SK-N-SH treated with all-trans-retinoic acid at 6 μM for 48 hours (cell line): ENCODE measurements around the gene RGS7BP.

Experiments used
- ATAC-seq: fragments of 200-7000 bp; cut with Tn5 transposase; 3 replicates; pipeline ENCODE4 v1.9.1; 2020; ENCODE audit warnings: mild to moderate bottlenecking, moderate library complexity
- ARNTL ChIP-seq: fragments of 450-650 bp; formaldehyde crosslinking; IDR thresholded peaks from 2 replicates; pipeline ENCODE4 v1.5.0; 2020; ENCODE audit warnings: low read depth, mild to moderate bottlenecking, moderate library complexity, borderline replicate concordance
- BACH2 ChIP-seq: fragments of 250-450 bp; sonication (Bioruptor Pico); IDR thresholded peaks from 2 replicates; pipeline ENCODE4 v1.9.0; 2021; ENCODE audit warnings: mild to moderate bottlenecking, borderline replicate concordance
- CSDC2 ChIP-seq: fragments of 250-450 bp; sonication (Bioruptor Pico); IDR thresholded peaks from 2 replicates; pipeline ENCODE4 v1.5.0; 2020; ENCODE audit warnings: mild to moderate bottlenecking, moderate library complexity
- ESRRG ChIP-seq: fragments of 250-450 bp; sonication (Bioruptor Pico); IDR thresholded peaks from 2 replicates; pipeline ENCODE4 v1.6.1; 2021; ENCODE audit warnings: mild to moderate bottlenecking
- GLIS3 ChIP-seq: fragments of 250-450 bp; sonication (Bioruptor Pico); IDR thresholded peaks from 2 replicates; pipeline ENCODE4 v1.5.0; 2020; ENCODE audit warnings: mild to moderate bottlenecking, moderate library complexity
- ISL1 ChIP-seq: fragments of 250-450 bp; sonication (Bioruptor Pico); IDR thresholded peaks from 2 replicates; pipeline ENCODE4 v2.1.2; 2022; ENCODE audit warnings: mild to moderate bottlenecking, moderate library complexity
- OSR1 ChIP-seq: fragments of 250-450 bp; sonication (Bioruptor Pico); IDR thresholded peaks from 2 replicates; pipeline ENCODE4 v1.8.0; 2022; ENCODE audit warnings: moderate library complexity, mild to moderate bottlenecking, inconsistent platforms
- PPARA ChIP-seq: fragments of 250-450 bp; sonication (Bioruptor Pico); IDR thresholded peaks from 2 replicates; pipeline ENCODE4 v1.5.0; 2020; ENCODE audit warnings: mild to moderate bottlenecking, borderline replicate concordance
- RARB ChIP-seq: fragments of 250-450 bp; sonication (Bioruptor Pico); IDR thresholded peaks from 2 replicates; pipeline ENCODE4 v1.8.0; 2021; ENCODE audit warnings: mild to moderate bottlenecking, moderate library complexity
- SNAI2 ChIP-seq: fragments of 250-450 bp; sonication (Bioruptor Pico); IDR thresholded peaks from 2 replicates; pipeline ENCODE4 v1.5.0; 2020; ENCODE audit warnings: mild to moderate bottlenecking, moderate library complexity
- TCF4 ChIP-seq: fragments of 250-450 bp; sonication (Bioruptor Pico); IDR thresholded peaks from 2 replicates; pipeline ENCODE4 v1.8.0; 2021; ENCODE audit warnings: mild to moderate bottlenecking, moderate library complexity, borderline replicate concordance
- TOX ChIP-seq: fragments of 250-450 bp; sonication (Bioruptor Pico); IDR thresholded peaks from 2 replicates; pipeline ENCODE4 v1.8.0; 2021; ENCODE audit warnings: mild to moderate bottlenecking, moderate library complexity, borderline replicate concordance
- ZFP3 ChIP-seq: fragments of 250-450 bp; sonication (Bioruptor Pico); IDR thresholded peaks from 2 replicates; pipeline ENCODE4 v1.5.0; 2020; ENCODE audit warnings: mild to moderate bottlenecking, moderate library complexity
- ZFP30 ChIP-seq: fragments of 450-650 bp; formaldehyde crosslinking; IDR thresholded peaks from 2 replicates; pipeline ENCODE4 v1.5.0; 2022; ENCODE audit warnings: mild to moderate bottlenecking, moderate library complexity
- ZNF565 ChIP-seq: fragments of 450-650 bp; formaldehyde crosslinking; conservative IDR thresholded peaks from 2 replicates; pipeline ENCODE4 v1.5.0; 2020; ENCODE audit warnings: low read depth, mild to moderate bottlenecking, moderate library complexity
- ZNF70 ChIP-seq: fragments of 450-650 bp; formaldehyde crosslinking; IDR thresholded peaks from 2 replicates; pipeline ENCODE4 v1.5.0; 2020; ENCODE audit warnings: mild to moderate bottlenecking, moderate library complexity
- ZNF8 ChIP-seq: fragments of 450-650 bp; formaldehyde crosslinking; IDR thresholded peaks from 2 replicates; pipeline ENCODE4 v1.5.0; 2020; ENCODE audit warnings: mild to moderate bottlenecking, moderate library complexity
- TF ChIP-seq, protein P1 (sequence below): fragments of 250-450 bp; sonication (Bioruptor Pico); IDR thresholded peaks from 2 replicates; pipeline ENCODE4 v1.8.0; 2021; ENCODE audit warnings: low read depth, mild to moderate bottlenecking, moderate library complexity, borderline replicate concordance
- TF ChIP-seq, protein P2 (sequence below): fragments of 250-450 bp; sonication (Bioruptor Pico); IDR thresholded peaks from 2 replicates; pipeline ENCODE4 v1.5.1; 2020; ENCODE audit warnings: low read depth, mild to moderate bottlenecking, moderate library complexity
- TF ChIP-seq, protein P3 (sequence below): fragments of 250-450 bp; sonication (Bioruptor Pico); IDR thresholded peaks from 2 replicates; pipeline ENCODE4 v1.5.1; 2021; ENCODE audit warnings: mild to moderate bottlenecking, moderate library complexity
- TF ChIP-seq, protein P4 (sequence below): fragments of 250-450 bp; sonication (Bioruptor Pico); IDR thresholded peaks from 2 replicates; pipeline ENCODE4 v1.8.0; 2020; ENCODE audit warnings: mild to moderate bottlenecking, moderate library complexity, borderline replicate concordance
- TF ChIP-seq, protein P5 (sequence below): fragments of 250-450 bp; sonication (Bioruptor Pico); IDR thresholded peaks from 2 replicates; pipeline ENCODE4 v1.5.0; 2020; ENCODE audit warnings: mild to moderate bottlenecking, moderate library complexity

Gene RGS7BP

DNA sequence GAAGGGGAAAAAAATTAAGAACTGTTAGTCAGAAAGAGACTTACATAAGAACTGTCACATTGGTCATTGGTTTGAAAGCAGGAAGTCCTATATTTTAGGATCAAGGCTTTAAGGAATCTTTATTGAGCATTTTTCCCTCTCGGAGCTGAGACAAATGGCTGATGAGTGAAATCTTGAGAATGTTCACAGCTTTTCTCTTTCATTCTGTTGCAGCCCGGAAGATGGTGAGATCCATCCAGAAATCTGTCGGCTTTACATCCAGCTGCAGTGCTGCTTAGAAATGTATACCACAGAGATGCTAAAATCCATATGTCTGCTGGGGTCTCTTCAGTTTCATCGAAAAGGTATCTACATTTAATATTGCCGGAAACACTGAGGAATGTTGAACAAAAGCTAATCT, 69.7 kb downstream of the RGS7BP start:
- ATAC-seq = no peak
- TF ChIP-seq BACH2 (CRISPR knock-in tag) (no peak), SNAI2 (CRISPR knock-in tag) (no peak), ZFP3 (CRISPR knock-in tag) (no peak), ARNTL (CRISPR knock-in tag) (no peak), TCF4 (CRISPR knock-in tag) (no peak), ZNF70 (CRISPR knock-in tag) (no peak), PPARA (no peak), ESRRG (CRISPR knock-in tag) (no peak)
- TF ChIP-seq, protein P1, sequence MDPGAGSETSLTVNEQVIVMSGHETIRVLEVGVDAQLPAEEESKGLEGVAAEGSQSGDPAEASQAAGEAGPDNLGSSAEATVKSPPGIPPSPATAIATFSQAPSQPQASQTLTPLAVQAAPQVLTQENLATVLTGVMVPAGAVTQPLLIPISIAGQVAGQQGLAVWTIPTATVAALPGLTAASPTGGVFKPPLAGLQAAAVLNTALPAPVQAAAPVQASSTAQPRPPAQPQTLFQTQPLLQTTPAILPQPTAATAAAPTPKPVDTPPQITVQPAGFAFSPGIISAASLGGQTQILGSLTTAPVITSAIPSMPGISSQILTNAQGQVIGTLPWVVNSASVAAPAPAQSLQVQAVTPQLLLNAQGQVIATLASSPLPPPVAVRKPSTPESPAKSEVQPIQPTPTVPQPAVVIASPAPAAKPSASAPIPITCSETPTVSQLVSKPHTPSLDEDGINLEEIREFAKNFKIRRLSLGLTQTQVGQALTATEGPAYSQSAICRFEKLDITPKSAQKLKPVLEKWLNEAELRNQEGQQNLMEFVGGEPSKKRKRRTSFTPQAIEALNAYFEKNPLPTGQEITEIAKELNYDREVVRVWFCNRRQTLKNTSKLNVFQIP (CRISPR knock-in tag) = no peak
- TF ChIP-seq, protein P2, sequence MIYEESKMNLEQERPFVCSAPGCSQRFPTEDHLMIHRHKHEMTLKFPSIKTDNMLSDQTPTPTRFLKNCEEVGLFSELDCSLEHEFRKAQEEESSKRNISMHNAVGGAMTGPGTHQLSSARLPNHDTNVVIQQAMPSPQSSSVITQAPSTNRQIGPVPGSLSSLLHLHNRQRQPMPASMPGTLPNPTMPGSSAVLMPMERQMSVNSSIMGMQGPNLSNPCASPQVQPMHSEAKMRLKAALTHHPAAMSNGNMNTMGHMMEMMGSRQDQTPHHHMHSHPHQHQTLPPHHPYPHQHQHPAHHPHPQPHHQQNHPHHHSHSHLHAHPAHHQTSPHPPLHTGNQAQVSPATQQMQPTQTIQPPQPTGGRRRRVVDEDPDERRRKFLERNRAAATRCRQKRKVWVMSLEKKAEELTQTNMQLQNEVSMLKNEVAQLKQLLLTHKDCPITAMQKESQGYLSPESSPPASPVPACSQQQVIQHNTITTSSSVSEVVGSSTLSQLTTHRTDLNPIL = no peak
- TF ChIP-seq, protein P3, sequence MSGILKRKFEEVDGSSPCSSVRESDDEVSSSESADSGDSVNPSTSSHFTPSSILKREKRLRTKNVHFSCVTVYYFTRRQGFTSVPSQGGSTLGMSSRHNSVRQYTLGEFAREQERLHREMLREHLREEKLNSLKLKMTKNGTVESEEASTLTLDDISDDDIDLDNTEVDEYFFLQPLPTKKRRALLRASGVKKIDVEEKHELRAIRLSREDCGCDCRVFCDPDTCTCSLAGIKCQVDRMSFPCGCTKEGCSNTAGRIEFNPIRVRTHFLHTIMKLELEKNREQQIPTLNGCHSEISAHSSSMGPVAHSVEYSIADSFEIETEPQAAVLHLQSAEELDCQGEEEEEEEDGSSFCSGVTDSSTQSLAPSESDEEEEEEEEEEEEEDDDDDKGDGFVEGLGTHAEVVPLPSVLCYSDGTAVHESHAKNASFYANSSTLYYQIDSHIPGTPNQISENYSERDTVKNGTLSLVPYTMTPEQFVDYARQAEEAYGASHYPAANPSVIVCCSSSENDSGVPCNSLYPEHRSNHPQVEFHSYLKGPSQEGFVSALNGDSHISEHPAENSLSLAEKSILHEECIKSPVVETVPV = no peak
- TF ChIP-seq, all 23 proteins: peak for 0

DNA sequence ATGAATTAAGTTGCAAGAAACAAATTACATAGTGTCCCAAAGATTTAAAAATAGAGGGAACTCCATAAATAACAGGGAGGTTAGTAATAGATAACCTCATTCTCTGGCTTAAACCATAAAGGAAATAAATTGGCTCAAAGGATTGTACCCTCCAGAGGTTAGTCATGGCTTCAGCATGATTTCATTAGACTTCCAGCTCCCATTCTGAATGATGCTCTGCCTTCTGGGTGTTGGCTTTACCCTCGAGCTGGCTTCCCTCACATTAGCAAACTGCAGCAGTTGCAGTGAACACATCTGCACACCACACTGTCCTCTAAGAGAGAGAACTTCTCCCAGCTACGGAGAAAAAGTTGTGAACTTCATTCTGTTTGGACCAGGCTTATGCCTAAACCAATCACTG, 70.4 kb downstream of the RGS7BP start:
- no peak for ATAC-seq
- TF ChIP-seq ZNF8 (CRISPR knock-in tag) = no peak
- TF ChIP-seq TOX = no peak
- no peak for TF ChIP-seq ARNTL (CRISPR knock-in tag)
- TF ChIP-seq SNAI2 (CRISPR knock-in tag) = no peak
- TF ChIP-seq CSDC2 = no peak
- TF ChIP-seq OSR1 (CRISPR knock-in tag) = no peak
- TF ChIP-seq ISL1 (CRISPR knock-in tag) = no peak
- TF ChIP-seq, protein P4, sequence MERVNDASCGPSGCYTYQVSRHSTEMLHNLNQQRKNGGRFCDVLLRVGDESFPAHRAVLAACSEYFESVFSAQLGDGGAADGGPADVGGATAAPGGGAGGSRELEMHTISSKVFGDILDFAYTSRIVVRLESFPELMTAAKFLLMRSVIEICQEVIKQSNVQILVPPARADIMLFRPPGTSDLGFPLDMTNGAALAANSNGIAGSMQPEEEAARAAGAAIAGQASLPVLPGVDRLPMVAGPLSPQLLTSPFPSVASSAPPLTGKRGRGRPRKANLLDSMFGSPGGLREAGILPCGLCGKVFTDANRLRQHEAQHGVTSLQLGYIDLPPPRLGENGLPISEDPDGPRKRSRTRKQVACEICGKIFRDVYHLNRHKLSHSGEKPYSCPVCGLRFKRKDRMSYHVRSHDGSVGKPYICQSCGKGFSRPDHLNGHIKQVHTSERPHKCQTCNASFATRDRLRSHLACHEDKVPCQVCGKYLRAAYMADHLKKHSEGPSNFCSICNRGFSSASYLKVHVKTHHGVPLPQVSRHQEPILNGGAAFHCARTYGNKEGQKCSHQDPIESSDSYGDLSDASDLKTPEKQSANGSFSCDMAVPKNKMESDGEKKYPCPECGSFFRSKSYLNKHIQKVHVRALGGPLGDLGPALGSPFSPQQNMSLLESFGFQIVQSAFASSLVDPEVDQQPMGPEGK (CRISPR knock-in tag) = no peak
- TF ChIP-seq, protein P1 (CRISPR knock-in tag) = no peak
- TF ChIP-seq RARB (CRISPR knock-in tag) = no peak
- TF ChIP-seq BACH2 (CRISPR knock-in tag) = no peak
- TF ChIP-seq, protein P5, sequence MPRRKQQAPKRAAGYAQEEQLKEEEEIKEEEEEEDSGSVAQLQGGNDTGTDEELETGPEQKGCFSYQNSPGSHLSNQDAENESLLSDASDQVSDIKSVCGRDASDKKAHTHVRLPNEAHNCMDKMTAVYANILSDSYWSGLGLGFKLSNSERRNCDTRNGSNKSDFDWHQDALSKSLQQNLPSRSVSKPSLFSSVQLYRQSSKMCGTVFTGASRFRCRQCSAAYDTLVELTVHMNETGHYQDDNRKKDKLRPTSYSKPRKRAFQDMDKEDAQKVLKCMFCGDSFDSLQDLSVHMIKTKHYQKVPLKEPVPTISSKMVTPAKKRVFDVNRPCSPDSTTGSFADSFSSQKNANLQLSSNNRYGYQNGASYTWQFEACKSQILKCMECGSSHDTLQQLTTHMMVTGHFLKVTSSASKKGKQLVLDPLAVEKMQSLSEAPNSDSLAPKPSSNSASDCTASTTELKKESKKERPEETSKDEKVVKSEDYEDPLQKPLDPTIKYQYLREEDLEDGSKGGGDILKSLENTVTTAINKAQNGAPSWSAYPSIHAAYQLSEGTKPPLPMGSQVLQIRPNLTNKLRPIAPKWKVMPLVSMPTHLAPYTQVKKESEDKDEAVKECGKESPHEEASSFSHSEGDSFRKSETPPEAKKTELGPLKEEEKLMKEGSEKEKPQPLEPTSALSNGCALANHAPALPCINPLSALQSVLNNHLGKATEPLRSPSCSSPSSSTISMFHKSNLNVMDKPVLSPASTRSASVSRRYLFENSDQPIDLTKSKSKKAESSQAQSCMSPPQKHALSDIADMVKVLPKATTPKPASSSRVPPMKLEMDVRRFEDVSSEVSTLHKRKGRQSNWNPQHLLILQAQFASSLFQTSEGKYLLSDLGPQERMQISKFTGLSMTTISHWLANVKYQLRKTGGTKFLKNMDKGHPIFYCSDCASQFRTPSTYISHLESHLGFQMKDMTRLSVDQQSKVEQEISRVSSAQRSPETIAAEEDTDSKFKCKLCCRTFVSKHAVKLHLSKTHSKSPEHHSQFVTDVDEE (CRISPR knock-in tag) = no peak
- no peak for TF ChIP-seq ZNF70 (CRISPR knock-in tag)
- TF ChIP-seq ZNF565 (CRISPR knock-in tag) = no peak

DNA sequence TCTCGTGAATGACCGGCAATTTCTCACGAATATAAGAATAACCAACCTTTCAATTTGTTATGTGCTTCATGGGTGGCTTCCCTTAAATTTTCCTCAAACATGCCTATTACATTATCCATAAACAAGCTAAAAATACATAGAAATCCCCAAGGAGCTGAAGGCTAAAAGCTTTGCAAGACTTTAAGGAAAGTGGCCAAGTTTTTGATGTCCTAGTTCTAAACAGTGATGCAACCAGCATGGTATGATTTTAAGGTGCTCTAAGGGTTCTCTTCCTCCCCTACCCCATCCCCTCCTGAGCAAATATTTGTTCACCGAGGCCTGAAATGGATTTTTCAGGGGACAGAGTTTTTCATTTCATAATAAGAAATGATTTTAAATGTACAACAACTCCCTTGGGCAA, 79.8 kb downstream of the RGS7BP start:
- ATAC-seq = no peak
- TF ChIP-seq CSDC2 = no peak
- TF ChIP-seq ZFP30 (CRISPR knock-in tag) = no peak
- no peak for TF ChIP-seq ISL1 (CRISPR knock-in tag)
- TF ChIP-seq ESRRG (CRISPR knock-in tag) = no peak
- no peak for TF ChIP-seq OSR1 (CRISPR knock-in tag)
- no peak for TF ChIP-seq RARB (CRISPR knock-in tag)
- no peak for TF ChIP-seq TCF4 (CRISPR knock-in tag)
- no peak for TF ChIP-seq ZFP3 (CRISPR knock-in tag)
- TF ChIP-seq ZNF8 (CRISPR knock-in tag) = no peak
- no peak for TF ChIP-seq GLIS3 (CRISPR knock-in tag)
- TF ChIP-seq PPARA = no peak
- TF ChIP-seq BACH2 (CRISPR knock-in tag) = no peak
- TF ChIP-seq, protein P4 (CRISPR knock-in tag) = no peak
- TF ChIP-seq, protein P3 = no peak
- TF ChIP-seq ZNF565 (CRISPR knock-in tag) = no peak
